GM21825 (cell line): ENCODE measurements around the gene SEMA6A.

Experiments
- ATAC-seq: cut with Tn5 transposase; IDR thresholded peaks from one replicate; pipeline ENCODE4 v1.9.1; 2021; ENCODE audit warnings: mild to moderate bottlenecking, moderate library complexity; ENCODE audit not compliant: unreplicated experiment

SEMA6A gene

GRCh38 chr5:116415182-116415581 is 159.4 kb downstream of the SEMA6A start:
- no peak for ATAC-seq

- no peak for ATAC-seq
Observed at GRCh38 chr5:116411101-116411571, 163.5 kb downstream of the SEMA6A start.

GRCh38 chr5:116410336-116410890 is 164.2 kb downstream of the SEMA6A start:
- ATAC-seq, result no peak

- ATAC-seq, result no peak
Observed at GRCh38 chr5:116409591-116410296, 164.9 kb downstream of the SEMA6A start.

GRCh38 chr5:116406306-116407041 is 168.1 kb downstream of the SEMA6A start:
- ATAC-seq, result no peak

- no peak for ATAC-seq
Observed at GRCh38 chr5:116404792-116405191, 169.8 kb downstream of the SEMA6A start.

- no peak for ATAC-seq
Observed at GRCh38 chr5:116404016-116404415, 170.6 kb downstream of the SEMA6A start.

- no peak for ATAC-seq
Observed at GRCh38 chr5:116402235-116402634, 172.4 kb downstream of the SEMA6A start.

GRCh38 chr5:116401576-116401975 is 173.0 kb downstream of the SEMA6A start:
- no peak for ATAC-seq

- no peak for ATAC-seq
Observed at GRCh38 chr5:116396476-116397099, 178.0 kb downstream of the SEMA6A start.

GRCh38 chr5:116395631-116396203 is 178.9 kb downstream of the SEMA6A start:
- no peak for ATAC-seq

- no peak for ATAC-seq
Observed at GRCh38 chr5:116395226-116395625, 179.4 kb downstream of the SEMA6A start.

- no peak for ATAC-seq
Observed at GRCh38 chr5:116394186-116394867, 180.3 kb downstream of the SEMA6A start.
